K562 (cell line): Measurements from ENCODE around the gene UMODL1. TPM values are rescaled to one million over a fixed set of nuclear protein-coding genes. Genes with fewer than 3 reads are reported as not detected.

Experiments used
- ATAC-seq: fragments of 200-7000 bp; cut with Tn5 transposase; 3 replicates; pipeline ENCODE4 v1.9.1; 2020; ENCODE audit warnings: moderate library complexity
- BruUV-seq: library from RNA; stranded (reverse); fragments of 400-500 nt; replicated peaks from 2 replicates; lab custom pipeline; 2021; lab: Mats Ljungman, UMichigan
- CTCF ChIA-PET: fragments of 300-600 bp; formaldehyde crosslinking; extraction: SDS; loops from one replicate; lab custom pipeline; 2021; ENCODE audit warnings: low intra/inter-chr PET ratio; lab: Yijun Ruan, JAX
- POLR2A ChIA-PET: fragments of 300-600, 350-650 bp; sonication (Branson Sonifier 250); formaldehyde crosslinking; extraction: SDS; loops from one replicate; lab custom pipeline; 2021; ENCODE audit warnings: antibody characterized with exemption, inconsistent platforms; lab: Yijun Ruan, JAX
- DNase-seq, 4 experiments: peaks; one replicate each; pipeline versions ENCODE4 v3.0.0 to v3.0.0-alpha.2; 2011 to 2018; ENCODE audit warnings: low spot score in 3 of 4, mixed read lengths in 3 of 4; ENCODE audit errors: extremely low read depth in 1 of 4
- FAIRE-seq: peaks from 2 replicates; lab custom pipeline; 2011; peaks lifted over from hg19 to GRCh38; lab: Jason Lieb, UNC
- H2AFZ ChIP-seq: 2 replicates; pipeline ENCODE4 v1.6.0; 2011; ENCODE audit warnings: low read depth, low read length, control low read depth, inconsistent platforms
- H3K27ac ChIP-seq: fragments of 200-600 bp; 3 replicates; pipeline ENCODE4 v1.8.0; 2011; ENCODE audit warnings: low read depth, mild to moderate bottlenecking, control low read depth, inconsistent platforms, low read length, moderate library complexity, mixed read lengths; ENCODE audit errors: extremely low read depth
- H3K27me3 ChIP-seq, 2 experiments: fragments of 300-600 bp in 1 of 2; 2 replicates in 1 of 2; 3 replicates in 1 of 2; pipeline versions ENCODE4 v1.6.0 to v1.8.0; 2011; ENCODE audit warnings: inconsistent platforms in 2 of 2, low read length in 2 of 2, mild to moderate bottlenecking in 1 of 2, mixed read lengths in 1 of 2, moderate library complexity in 1 of 2; ENCODE audit not compliant: control insufficient read depth in 2 of 2, insufficient read depth in 2 of 2
- H3K36me3 ChIP-seq: fragments of 300-600 bp; 3 replicates; pipeline ENCODE4 v1.8.0; 2011; ENCODE audit warnings: mild to moderate bottlenecking, low read length, inconsistent platforms; ENCODE audit not compliant: control insufficient read depth, insufficient read depth
- H3K4me1 ChIP-seq, 2 experiments: fragments of 200-600 bp in 1 of 2; replicated peaks in 1 of 2; 2 replicates in 1 of 2; 3 replicates in 1 of 2; pipeline versions ENCODE4 v1.5.1 to v1.8.0; 2011; ENCODE audit warnings: inconsistent platforms in 2 of 2, low read length in 2 of 2, mild to moderate bottlenecking in 1 of 2, mixed read lengths in 1 of 2, moderate library complexity in 1 of 2; ENCODE audit not compliant: control insufficient read depth in 2 of 2, insufficient read depth in 2 of 2
- H3K4me2 ChIP-seq: 2 replicates; pipeline ENCODE4 v1.6.1; 2011; ENCODE audit warnings: low read length, control low read depth, inconsistent platforms, mixed read lengths; ENCODE audit not compliant: insufficient read depth
- H3K4me3 ChIP-seq: fragments of 200-600 bp; sonication (generic), shearing (Covaris generic); 2 replicates; pipeline ENCODE4 v1.5.1; 2016; ENCODE audit warnings: control low read depth, inconsistent platforms
- H3K79me2 ChIP-seq: fragments of 200-600 bp; 3 replicates; pipeline ENCODE4 v1.8.0; 2011; ENCODE audit warnings: low read length, inconsistent platforms; ENCODE audit not compliant: control insufficient read depth, insufficient read depth
- H3K9ac ChIP-seq, 2 experiments: 2 replicates each; pipeline versions ENCODE4 v1.6.0 to v1.6.1; 2011; ENCODE audit warnings: low read depth in 2 of 2, low read length in 2 of 2, control low read depth in 1 of 2, inconsistent platforms in 1 of 2, mild to moderate bottlenecking in 1 of 2, mixed read lengths in 1 of 2; ENCODE audit not compliant: insufficient read depth in 1 of 2
- H3K9me1 ChIP-seq: one replicate; pipeline ENCODE4 v1.6.0; 2011; ENCODE audit warnings: inconsistent platforms, mild to moderate bottlenecking, low read length, moderate library complexity; ENCODE audit not compliant: control insufficient read depth, insufficient read depth
- H3K9me3 ChIP-seq: replicated peaks from 2 replicates; pipeline ENCODE4 v1.5.1; 2011; ENCODE audit warnings: low read depth, low read length, inconsistent platforms; ENCODE audit not compliant: control insufficient read depth, insufficient read depth
- H4K20me1 ChIP-seq: replicated peaks from 2 replicates; pipeline ENCODE4 v1.6.1; 2011; ENCODE audit warnings: low read length, inconsistent platforms, mixed read lengths; ENCODE audit not compliant: control insufficient read depth, insufficient read depth
- BACH1 ChIP-seq: fragments of 200-800 bp; sonication (Bioruptor generic); IDR thresholded peaks from 2 replicates; pipeline ENCODE4 v1.6.1; 2016; ENCODE audit warnings: missing genetic modification characterization, missing compliant biosample characterization
- CSDE1 ChIP-seq, 2 experiments: fragments of 450-650 bp; IDR thresholded peaks; 2 replicates each; pipeline ENCODE4 v1.6.1; 2016; ENCODE audit warnings: mild to moderate bottlenecking in 1 of 2
- NCOA1 ChIP-seq: fragments of 450-650 bp; IDR thresholded peaks from 2 replicates; pipeline ENCODE4 v1.6.1; 2016; ENCODE audit warnings: low read depth
- PHF20 ChIP-seq: fragments of 450-650 bp; IDR thresholded peaks from 2 replicates; pipeline ENCODE4 v1.6.1; 2018; ENCODE audit not compliant: partially characterized antibody
- ZNF134 ChIP-seq: fragments of 250-450 bp; sonication (Bioruptor Pico); conservative IDR thresholded peaks from 2 replicates; pipeline ENCODE4 v1.4.0; 2020
- ZNF165 ChIP-seq: fragments of 250-450 bp; sonication (Bioruptor Pico); IDR thresholded peaks from 2 replicates; pipeline ENCODE4 v1.4.0; 2020; ENCODE audit warnings: borderline replicate concordance
- WGBS: fragments of 100-300 bp; shearing (Covaris generic); methylation state at CpG from one replicate; pipeline ENCODE4 v1.1.6; 2016; ENCODE audit warnings: low coverage, mixed read lengths; ENCODE audit not compliant: insufficient coverage; ENCODE audit errors: missing lambda C conversion rate; 5-methylcytosine and 5-hydroxymethylcytosine counted together
- in situ Hi-C: fragments of 300-500 bp; cut with MboI; formaldehyde crosslinking; loops from 4 replicates; pipeline ENCODE4 v1.15.0; 2018; ENCODE audit warnings: inconsistent platforms, mixed read lengths
- intact Hi-C: fragments of 100-400 bp; cut with micrococcal nuclease; formaldehyde crosslinking; loops from 2 replicates; pipeline ENCODE4 v1.14.2; 2022
- polyA plus RNA-seq, 8 experiments: library from polyadenylated mRNA; depleted of rRNA in 4 of 8; stranded (reverse) in 5 of 8; unstranded in 3 of 8; fragments of >200 nt; fragmentation: Nextera tagmentation in 2 of 8; fragmentation: Illumina TruSeq in 1 of 8; extraction: Ambion mirVana in 2 of 8; extraction: Trizol in 1 of 8; gene quantifications; 2 replicates each; pipeline versions ENCODE4 v1.2.1 to v1.2.3, GENCODE V29; 2011 to 2014; ENCODE audit warnings: inconsistent platforms in 1 of 8, missing spikeins in 1 of 8
- total RNA-seq, 7 experiments: library from RNA; depleted of rRNA in 6 of 7; stranded (reverse); fragments of >200 nt in 6 of 7; fragmentation: Illumina TruSeq in 2 of 7; extraction: Trizol in 2 of 7; gene quantifications; 2 replicates each; pipeline versions ENCODE4 v1.2.1 to v1.2.3, GENCODE V29; 2011 to 2021; ENCODE audit warnings: low replicate concordance in 1 of 7

Gene UMODL1
- total and polyA plus RNA-seq, 9 of the 15 experiments (the other 6 are each of a cell fraction or from before 2014, with no cell fraction given) = not detected

GRCh38 chr21:42150474-42151085 is 79.5 kb downstream of the UMODL1 start:
- Histone ChIP-seq H3K9me3 (no peaks in the 10 kb centered on the region), H3K27me3 (peaks cover 35 to 90% of the 10 kb centered on the region in 2 experiments; a peak in 4 of 5 replicates), H3K36me3 (no peaks in the 10 kb centered on the region), H3K4me3 (no peak overlapping the region), H3K9ac (no peak overlapping the region; a peak in 1 of 4 replicates), H3K79me2 (no peaks in the 10 kb centered on the region), H3K4me1 (peaks cover 0 to 8% of the 10 kb centered on the region in 2 experiments; a peak in 1 of 5 replicates), H3K4me2 (no peak overlapping the region), H3K9me1 (no peaks in the 10 kb centered on the region), H2AFZ (no peak overlapping the region), H3K27ac (no peak overlapping the region), H4K20me1 (peaks cover 28% of the 10 kb centered on the region; the same call in 1 of the 2 replicates)
- in situ Hi-C loops = loop anchor here (10.0 kb wide), 1 partner anchor 104 kb away; no protein-coding TSS in a partner anchor
- no peak for FAIRE-seq
- POLR2A ChIA-PET = interaction anchor here (0.6 kb wide), 3 partner anchors 14 to 774 kb away, joined by 3 read pairs; no protein-coding TSS in a partner anchor
- 4% methylated on average over 13 of the region's 13 CpGs for WGBS
- BruUV-seq = no TSS peak
- intact Hi-C loops = loop anchor here (10.0 kb wide), 1 partner anchor 384 kb away; no protein-coding TSS in a partner anchor
- no peak for DNase-seq
- no peak for ATAC-seq
- no peak for TF ChIP-seq CSDE1 (IDR thresholded peaks at IDR 0.05)
- no peak for TF ChIP-seq PHF20
- TF ChIP-seq ZNF165 = no peak
- TF ChIP-seq BACH1 (tag) = no peak
- TF ChIP-seq ZNF134 (CRISPR knock-in tag) = no peak
- no peak for TF ChIP-seq NCOA1
- CTCF ChIA-PET = no interaction called here
